Stimulated activated CD8-positive, alpha-beta memory T cell treated with anti-CD3 and anti-CD28 coated beads, Interleukin-4, amount 100 ng/mL, for 48 hours (primary cell): Measurements from ENCODE around the gene SMIM41.

ENCODE experiments used
- DNase-seq: peaks from one replicate; pipeline ENCODE4 v3.0.0-alpha.2; 2020

The SMIM41 gene

DNA sequence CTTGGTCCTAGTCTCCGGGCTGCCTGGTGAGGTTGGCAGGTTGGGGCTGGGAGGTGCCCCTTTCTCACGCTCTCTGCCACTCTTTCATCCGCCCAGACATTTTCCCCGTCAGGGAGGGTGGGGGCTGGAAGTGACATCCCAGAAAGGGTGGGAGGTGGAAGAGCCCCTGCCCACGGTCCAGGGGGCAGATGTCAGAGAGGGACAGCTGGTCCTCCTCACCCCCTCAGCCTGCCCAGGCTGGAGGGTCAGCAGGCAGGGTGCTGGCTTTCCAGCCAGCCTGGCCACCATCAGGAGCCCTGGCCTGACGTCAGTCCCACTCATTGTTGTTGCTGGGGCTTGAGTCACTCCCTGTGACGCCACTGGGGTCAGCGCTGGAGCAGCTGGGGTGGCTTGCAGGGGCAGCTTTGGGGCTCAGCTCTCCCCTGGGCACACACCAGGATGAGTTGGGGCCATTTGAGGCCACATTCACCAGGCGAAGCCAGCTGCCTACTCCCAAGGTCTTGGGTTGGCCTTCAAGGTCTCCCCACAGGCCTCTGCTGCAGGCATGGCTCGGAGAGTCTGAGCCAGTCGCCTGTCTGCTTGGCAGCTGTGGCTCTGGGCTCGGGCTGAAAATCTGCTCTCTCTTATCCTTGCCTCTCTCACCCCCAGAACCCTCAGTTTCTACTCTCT, 15.4 kb upstream of the SMIM41 start:
- no peak for DNase-seq

DNA sequence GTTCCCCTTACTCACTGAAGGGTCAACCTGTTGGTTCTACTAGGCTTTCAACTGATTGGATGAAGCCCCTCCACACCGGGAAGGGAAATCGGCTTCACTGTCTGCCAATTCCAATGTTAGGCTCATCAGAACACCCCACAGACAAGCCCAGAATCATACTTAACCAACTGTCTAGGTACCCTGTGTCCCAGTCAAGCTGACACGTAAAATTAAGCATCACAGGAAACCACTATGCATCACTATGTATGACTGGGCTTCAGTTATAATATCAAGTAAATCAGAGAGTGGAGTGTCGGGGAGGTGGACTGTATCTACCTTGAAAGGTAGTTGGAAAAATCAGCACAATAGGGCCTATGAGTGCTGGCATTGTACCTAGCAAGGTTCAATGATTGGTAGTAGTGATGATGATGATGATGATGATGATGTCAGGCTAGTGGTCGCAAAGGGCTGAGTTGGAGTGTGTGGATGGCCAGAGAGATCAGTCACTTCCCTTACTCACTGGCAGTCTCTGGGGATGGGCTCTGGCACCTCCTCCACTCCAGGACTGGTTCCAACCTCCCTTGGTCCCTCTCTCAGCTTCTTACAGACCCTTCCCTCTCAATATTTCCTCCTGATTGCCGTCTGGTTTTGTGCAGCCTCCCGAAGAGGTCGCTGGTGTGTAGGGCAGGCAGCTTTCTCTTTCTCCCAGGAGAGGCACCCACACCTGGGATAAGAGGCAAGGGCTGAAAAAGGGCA, 13.0 kb upstream of the SMIM41 start:
- DNase-seq, result no peak

DNA sequence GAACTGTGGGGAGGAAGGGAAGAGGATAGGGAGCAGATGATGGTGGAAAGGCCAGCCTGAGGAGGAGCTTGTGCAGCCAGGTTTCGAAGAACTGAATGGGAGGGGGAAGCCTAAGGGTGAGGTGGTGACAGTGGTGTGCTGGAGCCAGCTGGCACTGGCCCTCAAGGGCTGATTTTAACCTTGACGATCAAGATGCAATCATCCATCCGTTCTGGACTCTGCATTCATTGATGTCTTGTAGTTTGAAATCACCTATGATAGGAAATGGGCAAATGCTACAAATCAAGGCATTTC, 12.5 kb upstream of the SMIM41 start:
- no peak for DNase-seq

DNA sequence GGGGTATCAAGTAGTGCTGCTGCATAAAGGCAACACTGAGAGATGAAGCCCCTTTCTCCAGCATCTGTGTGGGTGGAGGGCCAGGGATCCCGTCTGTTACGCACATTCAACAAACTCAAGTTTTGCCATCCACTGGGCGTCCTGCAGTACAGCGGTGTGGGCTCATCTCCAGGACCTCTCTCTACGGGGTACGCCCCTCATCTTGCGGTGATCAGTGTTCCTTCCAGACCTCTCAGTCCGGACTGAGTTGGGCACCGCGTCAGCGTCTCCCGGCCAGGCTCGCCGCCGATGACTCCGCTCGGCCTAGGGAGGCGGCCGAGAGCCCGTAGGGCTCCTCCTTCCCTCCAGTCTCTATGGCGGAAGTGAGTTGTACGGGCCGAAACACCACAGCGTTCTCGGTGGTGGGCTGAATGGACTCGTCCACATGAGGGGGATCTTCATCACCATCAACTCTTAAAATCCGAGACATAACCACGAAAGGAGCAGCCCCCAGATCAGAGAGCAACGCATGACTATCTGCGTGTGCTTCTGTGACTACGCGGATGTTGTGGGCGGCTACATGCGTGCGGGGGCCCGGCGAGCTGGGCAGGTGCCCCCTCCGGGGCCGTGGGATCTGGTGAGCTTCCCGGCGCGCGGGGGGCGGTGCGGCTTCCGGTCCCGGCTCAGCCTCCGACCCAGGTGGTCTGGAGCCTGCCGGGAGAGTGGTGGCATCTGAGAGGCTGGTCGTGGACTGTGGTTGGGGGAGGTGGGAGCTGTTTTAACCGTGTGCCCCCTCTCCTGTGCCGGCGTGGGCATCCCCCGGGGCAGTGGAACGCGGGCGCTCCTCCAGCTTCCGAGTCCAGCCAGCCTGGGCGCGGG, 9.9 kb upstream of the SMIM41 start, which contains the start of gene ATG101:
TSS of gene ATG101 (plus strand) at position 652 of the 858 bp plus-strand sequence. CDS start 3,673 bp downstream, outside the sequence.
- peak; percentile 89 for DNase-seq

DNA sequence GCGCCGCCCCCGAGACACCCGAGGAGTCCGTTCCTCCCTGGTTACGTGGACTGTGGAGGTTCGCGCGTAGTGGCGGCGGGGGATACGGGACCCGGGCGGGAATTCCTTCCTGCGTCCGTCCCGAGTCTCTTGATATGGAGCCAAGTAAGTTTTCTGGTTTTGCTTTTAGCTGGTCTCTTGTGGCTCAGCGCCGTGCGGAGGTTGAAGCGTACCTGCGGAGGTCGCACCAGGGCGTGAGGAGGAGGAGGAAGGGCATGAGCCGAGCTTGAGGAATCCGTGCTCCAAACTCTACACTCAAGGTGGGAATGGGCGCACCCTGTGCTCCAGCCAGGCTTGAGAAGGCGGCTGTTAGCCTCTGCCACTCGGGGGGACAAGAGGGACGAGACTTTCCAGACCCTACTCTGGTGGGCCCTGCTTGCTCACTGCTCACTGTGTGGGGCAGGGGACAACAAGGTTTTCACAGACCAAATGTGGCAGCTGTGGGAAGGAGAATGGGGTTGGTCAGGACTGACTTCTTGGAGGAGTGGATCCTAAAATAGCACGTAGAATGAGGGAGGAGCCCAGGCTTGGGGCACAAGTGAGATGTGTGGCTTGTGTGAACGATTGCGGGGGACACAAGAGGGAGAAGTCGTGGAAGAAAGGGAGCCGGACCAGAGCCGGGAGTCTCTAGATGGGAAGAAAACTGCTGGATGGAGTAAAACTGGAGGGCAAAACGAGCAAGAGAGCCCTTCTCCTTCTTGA, 9.1 kb upstream of the SMIM41 start:
- DNase-seq, result no peak

DNA sequence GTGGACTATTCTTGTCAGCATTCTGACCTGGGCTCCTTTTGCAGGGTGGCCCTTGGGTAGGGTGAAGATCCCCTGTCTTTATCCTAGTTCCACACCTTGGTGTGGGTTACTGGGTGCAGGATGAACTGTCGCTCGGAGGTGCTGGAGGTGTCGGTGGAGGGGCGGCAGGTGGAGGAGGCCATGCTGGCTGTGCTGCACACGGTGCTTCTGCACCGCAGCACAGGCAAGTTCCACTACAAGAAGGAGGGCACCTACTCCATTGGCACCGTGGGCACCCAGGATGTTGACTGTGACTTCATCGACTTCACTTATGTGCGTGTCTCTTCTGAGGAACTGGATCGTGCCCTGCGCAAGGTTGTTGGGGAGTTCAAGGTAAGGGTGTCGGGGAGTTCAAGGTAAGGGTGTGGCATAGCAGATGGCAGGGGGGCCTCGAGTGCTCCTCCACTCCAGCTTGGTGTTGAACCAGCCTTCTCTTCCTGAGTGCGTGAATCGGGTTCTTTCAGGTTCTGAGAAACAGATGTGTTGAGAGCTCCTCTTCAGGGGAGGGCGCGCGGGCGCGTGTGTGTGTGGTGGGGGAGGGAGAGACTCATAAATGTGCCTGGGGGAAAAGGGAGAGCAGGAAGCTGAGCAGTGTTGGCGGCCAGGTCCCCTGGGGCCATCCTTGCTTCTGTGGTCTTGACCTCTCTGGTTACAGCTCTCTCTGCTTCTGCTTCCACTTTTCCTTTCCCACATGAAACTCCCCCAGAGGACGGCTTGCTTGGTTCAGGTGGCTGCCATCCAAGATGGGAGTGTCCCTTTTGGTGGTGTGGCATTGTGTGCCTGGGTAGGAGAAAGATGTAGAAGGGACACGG, 5.7 kb upstream of the SMIM41 start:
- DNase-seq, result no peak

DNA sequence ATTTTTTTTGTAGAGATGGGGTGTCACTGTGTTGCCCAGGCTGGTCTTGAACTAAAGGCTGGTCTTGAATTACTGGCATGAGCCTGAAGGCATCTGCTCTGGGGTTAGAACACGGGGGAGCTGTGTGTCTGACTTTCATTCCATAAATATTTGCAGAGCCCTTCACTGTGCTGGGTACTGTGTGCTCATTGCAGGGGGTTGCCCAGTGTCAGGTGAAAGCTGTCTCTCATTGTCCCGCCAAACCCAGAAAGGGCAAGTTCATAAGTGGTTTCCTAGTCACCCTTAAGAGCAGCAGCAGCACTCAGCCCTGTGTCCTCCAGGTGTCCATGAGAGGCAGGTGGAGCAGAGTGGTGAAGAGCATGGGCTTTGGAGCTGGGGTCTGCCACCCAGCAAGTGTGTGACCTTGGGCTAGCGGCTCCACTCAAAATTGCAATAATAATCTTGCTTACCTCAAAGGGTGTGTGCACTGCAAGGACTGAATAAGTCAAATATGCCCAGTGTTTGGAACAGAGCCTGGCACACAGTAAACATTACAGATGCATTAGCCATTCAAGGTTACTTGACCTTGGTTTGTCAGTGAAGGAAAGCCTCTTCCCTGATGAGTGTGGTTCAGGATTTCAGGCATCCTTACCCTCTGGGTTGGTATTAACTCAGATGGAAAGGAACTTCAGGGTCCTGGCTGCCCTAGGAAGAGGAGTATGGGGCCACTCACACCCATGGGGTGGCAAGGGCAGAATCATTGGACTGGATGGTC, 4.4 kb upstream of the SMIM41 start:
- no peak for DNase-seq

DNA sequence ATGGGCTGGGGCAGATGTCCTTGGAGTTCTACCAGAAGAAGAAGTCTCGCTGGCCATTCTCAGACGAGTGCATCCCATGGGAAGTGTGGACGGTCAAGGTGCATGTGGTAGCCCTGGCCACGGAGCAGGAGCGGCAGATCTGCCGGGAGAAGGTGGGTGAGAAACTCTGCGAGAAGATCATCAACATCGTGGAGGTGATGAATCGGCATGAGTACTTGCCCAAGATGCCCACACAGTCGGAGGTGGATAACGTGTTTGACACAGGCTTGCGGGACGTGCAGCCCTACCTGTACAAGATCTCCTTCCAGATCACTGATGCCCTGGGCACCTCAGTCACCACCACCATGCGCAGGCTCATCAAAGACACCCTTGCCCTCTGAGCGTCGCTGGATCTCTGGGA, 2.7 kb upstream of the SMIM41 start:
- no peak for DNase-seq

DNA sequence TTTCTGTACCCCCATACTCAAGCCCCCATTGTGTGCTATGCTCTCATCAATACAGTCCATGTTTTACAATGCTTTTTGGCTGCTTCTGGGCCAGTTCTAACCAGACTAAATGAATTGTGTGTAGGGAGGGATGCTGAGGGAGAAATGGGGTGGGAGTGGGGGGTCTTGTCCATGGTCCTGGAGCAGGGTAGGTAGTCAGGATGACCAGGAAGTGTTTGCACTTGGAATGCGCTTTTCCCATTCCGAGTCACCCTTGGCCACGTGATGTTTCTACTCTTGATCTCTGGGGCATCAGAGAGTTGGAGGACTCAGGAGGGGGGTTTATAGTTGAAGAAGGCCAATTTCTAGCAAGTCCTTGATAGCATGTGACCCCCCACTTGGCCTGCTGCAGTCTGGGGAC, 1.2 kb upstream of the SMIM41 start:
- DNase-seq, result no peak

DNA sequence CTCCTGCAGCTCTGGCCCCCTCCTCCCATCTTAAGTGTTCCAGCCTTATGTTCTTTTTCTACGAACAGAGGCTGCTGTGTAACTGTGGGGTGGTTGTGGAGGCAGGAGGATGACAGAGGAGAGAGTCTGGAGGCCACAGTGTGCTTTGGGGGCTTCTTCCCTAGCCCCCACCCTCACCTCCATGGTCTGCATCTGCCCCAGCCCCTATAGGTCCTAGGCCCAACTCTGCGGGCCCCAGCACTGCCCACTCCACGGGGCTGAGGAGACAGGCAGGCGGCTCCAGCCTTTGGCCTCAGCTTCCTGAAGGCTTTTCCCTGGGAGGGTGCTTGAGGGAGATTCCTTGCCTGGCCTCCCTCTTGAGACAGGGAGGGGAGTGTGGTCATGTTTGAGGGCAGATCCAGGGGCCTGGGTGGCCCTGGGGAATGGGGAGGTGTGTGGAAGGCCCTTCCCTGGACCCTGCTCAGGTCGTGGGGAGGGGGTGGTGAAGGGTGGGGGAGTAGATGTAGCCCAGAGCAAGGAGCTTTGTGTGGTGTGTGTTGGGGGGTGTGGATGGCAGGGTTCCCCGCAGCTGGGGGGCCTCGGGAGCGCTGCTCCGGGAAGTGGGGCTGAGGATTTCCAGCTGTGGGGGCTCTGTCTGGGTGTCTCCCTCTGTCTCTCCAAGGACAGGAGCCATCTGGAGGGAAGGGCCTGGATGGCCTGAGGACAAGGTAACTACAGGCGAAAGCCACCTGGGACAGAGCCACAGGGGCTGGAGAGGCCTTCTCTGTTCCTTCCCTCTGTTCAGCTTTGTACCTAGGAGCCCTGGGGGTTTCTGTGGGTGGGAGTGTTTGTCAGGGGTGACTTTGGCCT, 1.1 kb downstream of the SMIM41 start:
- no peak for DNase-seq

DNA sequence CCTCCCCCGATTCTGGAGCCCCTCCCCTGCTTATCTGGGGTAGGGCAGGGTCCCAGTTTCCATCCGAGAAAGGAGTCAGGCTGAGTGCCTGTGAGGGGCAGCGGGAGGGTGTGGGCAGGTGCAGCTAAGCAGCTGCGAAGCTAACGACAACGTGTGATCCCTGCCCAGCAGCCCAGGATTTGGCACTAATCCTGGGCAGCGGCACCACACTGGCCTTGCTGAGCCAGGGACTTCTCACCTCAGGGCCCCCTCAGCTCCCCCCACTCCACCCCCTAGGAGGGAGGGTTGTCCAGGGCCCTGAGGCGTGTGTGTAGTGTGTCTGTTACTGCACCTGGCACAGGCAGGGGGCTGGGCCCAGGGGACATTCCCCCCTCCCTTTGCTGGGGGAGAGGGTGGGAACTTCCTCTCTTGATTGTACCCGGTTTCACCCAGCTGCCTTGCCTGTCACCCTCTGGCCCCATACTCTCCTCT, 1.8 kb downstream of the SMIM41 start:
- DNase-seq, result no peak

DNA sequence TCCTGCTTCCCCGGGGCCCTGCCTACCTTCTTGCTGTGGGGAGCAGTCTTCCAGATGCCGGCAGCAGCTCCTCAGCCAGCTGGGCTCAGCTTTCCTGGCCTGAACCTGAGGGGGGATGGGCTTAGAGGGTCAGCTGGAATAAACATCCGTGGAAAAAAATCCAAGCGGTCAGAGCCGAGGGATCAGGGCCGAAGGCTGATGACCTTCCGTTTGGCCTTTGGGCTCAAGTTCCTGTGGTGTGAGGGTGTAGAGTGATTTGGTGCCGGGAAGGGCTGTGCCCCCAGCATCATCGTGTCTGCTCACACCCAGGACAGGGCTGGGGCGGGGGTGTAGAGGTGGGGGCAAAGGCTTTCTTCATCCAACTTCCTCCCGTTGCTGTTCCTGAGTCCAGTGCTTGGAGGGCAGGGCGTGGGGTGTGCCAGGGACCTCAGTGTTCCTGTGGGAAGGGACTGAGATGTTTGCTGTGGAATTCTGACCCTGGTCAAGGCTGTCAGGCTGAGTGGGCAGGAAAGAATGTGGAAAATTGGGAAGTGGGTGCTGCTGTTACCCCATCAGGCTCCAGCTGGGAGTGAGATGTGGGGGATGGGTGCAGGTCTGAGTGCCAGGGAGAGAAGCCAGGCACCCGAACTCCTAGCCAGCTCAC, 2.6 kb downstream of the SMIM41 start:
- DNase-seq, result no peak

DNA sequence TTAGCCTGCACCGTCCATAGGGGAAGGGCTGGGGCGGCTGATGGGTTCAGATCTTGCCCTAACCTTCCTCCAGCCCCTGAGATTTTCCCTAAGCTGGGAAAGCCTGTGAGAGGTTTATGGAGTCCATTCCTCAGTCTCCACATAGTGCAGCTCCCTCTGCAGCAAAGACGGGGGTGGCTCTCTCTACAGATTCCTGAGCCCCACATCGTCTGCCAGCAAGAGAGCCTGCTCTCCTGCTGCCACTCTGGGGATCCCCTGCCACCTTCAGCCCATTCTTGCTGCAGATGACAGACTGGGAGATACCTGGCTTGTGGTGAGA, 3.1 kb downstream of the SMIM41 start:
- DNase-seq, result no peak

DNA sequence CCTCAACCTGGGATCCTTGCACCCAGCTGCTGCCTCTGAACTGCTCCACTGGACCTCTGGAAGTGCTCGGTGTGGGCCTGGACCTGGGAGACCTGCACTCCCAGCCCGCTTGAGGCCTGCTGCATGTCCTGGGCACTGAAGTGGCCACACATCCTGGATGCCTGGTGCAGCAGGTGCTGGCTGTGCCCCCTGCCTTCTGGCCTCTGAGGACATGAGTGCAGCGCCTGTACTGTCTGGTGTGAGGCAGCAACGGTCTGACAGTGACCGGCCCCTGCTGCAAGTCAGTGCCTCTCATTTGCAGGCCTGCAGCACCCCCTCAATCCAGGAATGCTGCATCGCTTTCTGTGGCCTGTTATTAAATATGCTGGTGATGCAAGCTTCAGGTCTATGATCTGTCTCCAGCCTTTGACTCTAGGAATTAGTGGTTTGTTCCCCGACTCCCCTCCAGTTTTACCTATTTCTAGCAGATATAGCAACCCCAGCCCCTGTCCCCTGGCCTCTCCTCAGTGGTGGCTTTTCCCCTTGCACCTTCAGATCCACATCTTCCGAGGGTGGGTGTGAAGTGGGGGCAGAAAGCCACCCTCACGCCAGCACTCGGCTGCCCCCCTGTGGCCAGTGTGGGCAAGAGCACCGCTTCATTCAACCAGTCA, 3.6 kb downstream of the SMIM41 start:
- peak; percentile 84 for DNase-seq

DNA sequence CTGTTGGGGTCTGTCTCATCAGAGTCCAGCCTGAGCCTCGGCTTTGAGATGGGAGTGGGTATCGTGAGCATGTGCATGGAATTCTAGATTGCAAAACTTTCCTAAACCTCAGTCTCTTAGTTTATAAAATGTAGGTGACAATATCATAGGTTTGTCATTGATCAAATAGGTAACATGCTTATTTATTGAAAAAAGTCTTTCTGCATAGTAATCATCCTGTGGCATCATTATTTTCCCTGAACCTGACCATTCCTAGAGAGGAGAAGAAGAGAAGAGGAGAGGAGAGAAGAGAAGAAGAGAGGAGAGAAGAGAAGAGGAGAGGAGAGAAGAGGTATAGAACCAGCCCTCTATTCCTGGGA, 4.1 kb downstream of the SMIM41 start:
- DNase-seq, result no peak

DNA sequence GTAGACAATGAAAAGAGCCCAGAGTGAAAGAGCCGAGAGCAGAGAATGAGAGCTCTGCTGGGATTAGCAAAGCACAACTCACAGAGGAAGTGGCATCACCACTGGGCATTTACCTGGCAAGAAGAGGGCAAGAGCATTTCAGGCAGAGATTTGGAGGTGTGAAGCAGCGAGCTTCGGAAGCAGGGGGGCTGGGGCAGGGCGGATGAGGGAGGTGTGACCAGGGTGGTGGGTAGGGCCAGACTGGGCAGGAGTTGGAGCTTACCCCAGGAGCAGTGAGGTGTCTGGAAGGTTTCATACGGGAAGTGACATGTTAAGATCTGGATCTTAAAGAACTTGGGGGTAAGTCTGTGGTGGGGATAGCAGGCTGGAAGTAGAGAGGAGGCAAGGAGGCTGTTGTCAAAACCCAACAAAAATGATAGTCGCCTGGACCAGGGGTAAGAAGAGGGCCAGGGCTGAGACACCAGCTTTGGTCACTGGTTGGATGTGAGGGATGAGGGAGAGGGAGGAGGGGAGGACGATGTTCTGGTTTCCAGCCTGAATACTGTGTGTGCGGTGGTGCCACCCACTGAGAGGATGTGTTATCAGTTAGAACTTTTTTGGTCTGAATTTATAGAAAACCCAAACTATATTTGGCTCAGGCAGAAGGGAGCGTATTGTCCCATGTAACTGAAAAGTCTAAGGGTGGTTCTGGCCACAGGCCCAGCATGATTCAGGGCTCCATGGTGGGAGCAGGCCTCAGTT, 5.2 kb downstream of the SMIM41 start:
- DNase-seq, result no peak

DNA sequence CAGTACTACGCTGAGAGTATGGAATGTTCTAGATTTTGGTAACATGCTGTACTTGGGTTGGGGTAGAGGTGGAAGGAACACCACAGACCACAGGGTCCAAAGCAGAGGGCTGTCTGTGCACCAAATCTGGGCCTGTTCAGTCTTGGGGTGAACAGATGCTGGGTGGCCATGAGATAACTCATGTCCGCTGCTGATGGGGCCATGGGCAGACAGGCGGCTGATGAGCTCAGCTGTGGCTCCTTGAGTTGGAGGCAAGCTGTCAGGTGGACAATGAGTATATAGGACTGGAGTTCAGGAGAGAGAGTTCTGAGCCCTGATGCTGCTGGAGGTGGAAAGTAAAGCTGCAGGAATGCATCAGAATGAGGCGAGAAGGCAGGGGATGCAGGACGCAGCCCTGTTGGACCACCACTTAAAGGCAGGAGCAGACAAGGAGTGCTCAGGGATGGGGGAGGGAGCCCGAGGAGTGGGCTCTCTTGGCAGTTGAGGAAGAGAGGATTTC, 6.2 kb downstream of the SMIM41 start:
- DNase-seq, result no peak

DNA sequence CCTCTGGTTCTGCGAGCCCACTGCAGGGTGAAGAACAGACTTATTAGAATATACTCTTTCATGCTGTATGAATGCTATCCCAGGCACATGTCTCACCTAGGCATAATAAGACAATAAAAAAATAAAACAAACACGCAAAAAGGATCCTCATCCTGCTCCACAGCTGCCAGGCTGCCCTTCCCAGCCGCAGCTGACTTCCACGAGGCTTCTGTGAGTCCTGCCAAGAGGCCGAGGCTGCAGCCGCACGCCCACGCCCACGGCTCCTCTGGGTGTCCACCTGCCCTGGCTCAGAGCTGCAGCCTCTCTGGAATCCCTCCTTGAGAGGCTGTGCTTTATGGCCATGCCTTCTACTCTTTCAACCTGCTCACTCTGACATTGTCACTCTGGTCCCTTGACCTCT, 6.9 kb downstream of the SMIM41 start:
- DNase-seq, result no peak
